ENCODE data around the gene NAA60. TPM values are rescaled to one million over a fixed set of nuclear protein-coding genes. Genes with fewer than 3 reads are reported as not detected.

The NAA60 gene
- total and polyA plus RNA-seq, 4 donors, result 11.3 to 41.3 (median 25.6) TPM

GRCh38 chr16:3520841-3521240, 77.4 kb downstream of the NAA60 start (continued):
- TF ChIP-seq CTCF (IDR thresholded peaks at IDR 0.05; ENCODE audit: low read depth, low read length, missing input control) (no peak), JUND (IDR thresholded peaks at IDR 0.05) (no peak), FOXA2 (IDR thresholded peaks at IDR 0.05) (no peak), GABPA (IDR thresholded peaks at IDR 0.05 in 1 of 2, conservative IDR thresholded peaks at IDR 0.05 in 1 of 2) (no peak)

- no peak overlapping the region for H3K9ac ChIP-seq (ENCODE audit: low read depth in 1 of 2, low read length in 2 of 2)
- H3K4me1 ChIP-seq (ENCODE audit: control insufficient read depth in 4 of 4, insufficient read depth in 4 of 4, low read length in 3 of 4), result peaks cover 0 to 4% (median 0%) of the 10 kb centered on the region in 4 donors
- no peaks in the 10 kb centered on the region for H3K9me3 ChIP-seq (ENCODE audit: control insufficient read depth in 4 of 4, low read length in 3 of 4)
- TF ChIP-seq TAF1 (conservative IDR thresholded peaks at IDR 0.05) (no peak), FOXA1 (IDR thresholded peaks at IDR 0.05) (no peak), HNF4A (conservative IDR thresholded peaks at IDR 0.05) (peak; percentile 37 to 38), HNF4G (IDR thresholded peaks at IDR 0.05) (no peak), MAX (IDR thresholded peaks at IDR 0.05) (no peak), CTCF (IDR thresholded peaks at IDR 0.05; ENCODE audit: low read depth, low read length, missing input control) (no peak), RXRA (IDR thresholded peaks at IDR 0.05) (peak in 1 of 2 donors; percentile 20), RAD21 (IDR thresholded peaks at IDR 0.05) (no peak), JUND (IDR thresholded peaks at IDR 0.05) (no peak), FOXA2 (IDR thresholded peaks at IDR 0.05) (no peak), ATF3 (IDR thresholded peaks at IDR 0.05) (no peak), SP1 (IDR thresholded peaks at IDR 0.05) (peak; percentile 16), YY1 (IDR thresholded peaks at IDR 0.05) (peak; percentile 10), NR2F2 (IDR thresholded peaks at IDR 0.05) (no peak)
- 44% methylated on average over 3 of the region's 3 CpGs for WGBS
- no peak for DNase-seq (ENCODE audit: low spot score)
- peak overlapping the region; percentile 13 to 72 for H3K27ac ChIP-seq (ENCODE audit: low read depth in 1 of 2, low read length in 2 of 2)
- H3K36me3 ChIP-seq (ENCODE audit: control insufficient read depth in 4 of 4, insufficient read depth in 3 of 4, low read depth in 1 of 4, low read length in 3 of 4), result peaks cover 0 to 31% (median 8%) of the 10 kb centered on the region in 4 donors
- H3K27me3 ChIP-seq (ENCODE audit: control insufficient read depth in 4 of 4, insufficient read depth in 4 of 4, low read length in 3 of 4), result no peaks in the 10 kb centered on the region
- no peak overlapping the region for H3K4me3 ChIP-seq (ENCODE audit: low read depth in 1 of 3, low read length in 3 of 3)
Measured at GRCh38 chr16:3523281-3523680, 79.8 kb downstream of the NAA60 start.

- peaks cover 0 to 4% (median 0%) of the 10 kb centered on the region in 4 donors for H3K4me1 ChIP-seq (ENCODE audit: control insufficient read depth in 4 of 4, insufficient read depth in 4 of 4, low read length in 3 of 4)
- no peak overlapping the region for H3K4me3 ChIP-seq (ENCODE audit: low read depth in 1 of 3, low read length in 3 of 3)
- no peak overlapping the region for H3K27ac ChIP-seq (ENCODE audit: low read depth in 1 of 2, low read length in 2 of 2)
- H3K27me3 ChIP-seq (ENCODE audit: control insufficient read depth in 4 of 4, insufficient read depth in 4 of 4, low read length in 3 of 4), result no peaks in the 10 kb centered on the region
- H3K36me3 ChIP-seq (ENCODE audit: control insufficient read depth in 4 of 4, insufficient read depth in 3 of 4, low read depth in 1 of 4, low read length in 3 of 4), result peaks cover 0 to 27% (median 8%) of the 10 kb centered on the region in 4 donors
- DNase-seq (ENCODE audit: low spot score), result no peak
- H3K9me3 ChIP-seq (ENCODE audit: control insufficient read depth in 4 of 4, low read length in 3 of 4), result no peaks in the 10 kb centered on the region
- 84% methylated on average over 5 of the region's 5 CpGs for WGBS
- H3K9ac ChIP-seq (ENCODE audit: low read depth in 1 of 2, low read length in 2 of 2), result no peak overlapping the region
- TF ChIP-seq ZBTB33 (IDR thresholded peaks at IDR 0.05) (no peak), SP1 (IDR thresholded peaks at IDR 0.05) (no peak), CTCF (IDR thresholded peaks at IDR 0.05; ENCODE audit: low read depth, low read length, missing input control) (no peak), REST (IDR thresholded peaks at IDR 0.05) (no peak), YY1 (IDR thresholded peaks at IDR 0.05) (no peak), ATF3 (IDR thresholded peaks at IDR 0.05) (no peak), GABPA (IDR thresholded peaks at IDR 0.05 in 1 of 2, conservative IDR thresholded peaks at IDR 0.05 in 1 of 2) (no peak), RXRA (IDR thresholded peaks at IDR 0.05) (no peak), JUND (IDR thresholded peaks at IDR 0.05) (no peak)
Measured at GRCh38 chr16:3525951-3526350, 82.5 kb downstream of the NAA60 start.

Data from liver (tissue), 9 donors.